Stomach (tissue), 9 donors: ENCODE measurements around the gene CEACAM4. TPM values are rescaled to one million over a fixed set of nuclear protein-coding genes. Genes with fewer than 3 reads are reported as not detected.

Source experiments
- DNase-seq, 2 donors: peaks; one replicate each; pipeline versions ENCODE4 v3.0.0 to v3.0.0-alpha.2; 2013 to 2019
- H3K27ac ChIP-seq, 5 donors: fragments of 200-600 bp in 4 of 5; sonication (generic) in 4 of 5; one replicate each; pipeline ENCODE4 v1.5.1; 2013 to 2019; ENCODE audit warnings: mild to moderate bottlenecking in 1 of 5, moderate library complexity in 1 of 5
- H3K27me3 ChIP-seq, 3 donors: fragments of 200-600 bp; sonication (generic); one replicate each; pipeline ENCODE4 v1.5.1; 2017 to 2019; ENCODE audit warnings: mixed run types in 1 of 3
- H3K36me3 ChIP-seq, 4 donors: fragments of 200-600 bp; sonication (generic); 1 replicate in 3 of 4; 2 replicates in 1 of 4; pipeline ENCODE4 v1.5.1; 2016 to 2019
- H3K4me1 ChIP-seq, 4 donors: fragments of 200-600 bp; sonication (generic); one replicate each; pipeline ENCODE4 v1.5.1; 2016 to 2019
- H3K4me3 ChIP-seq, 4 donors: fragments of 200-600 bp; sonication (generic) in 3 of 4; one replicate each; pipeline ENCODE4 v1.5.1; 2016 to 2019; ENCODE audit warnings: mild to moderate bottlenecking in 1 of 4
- H3K9me3 ChIP-seq, 4 donors: fragments of 200-600 bp; sonication (generic); one replicate each; pipeline ENCODE4 v1.5.1; 2016 to 2019
- CTCF ChIP-seq, 7 experiments: fragments of 450-650 bp in 4 of 7; fragments of 200-600 bp in 3 of 7; sonication (generic) in 3 of 7; IDR thresholded peaks; one replicate each; pipeline ENCODE4 v1.5.1; 2016 to 2019; ENCODE audit warnings: antibody characterized with exemption in 7 of 7, control low read depth in 2 of 7, mild to moderate bottlenecking in 1 of 7
- EP300 ChIP-seq: sonication (generic); formaldehyde crosslinking; IDR thresholded peaks from one replicate; pipeline ENCODE4 v1.6.1; 2017; ENCODE audit warnings: antibody characterized with exemption
- POLR2A ChIP-seq, 4 donors: fragments of 450-650 bp; IDR thresholded peaks; one replicate each; pipeline ENCODE4 v1.6.1; 2016; ENCODE audit warnings: antibody characterized with exemption in 4 of 4, control low read depth in 2 of 4, mild to moderate bottlenecking in 1 of 4, moderate library complexity in 1 of 4
- POLR2AphosphoS5 ChIP-seq, 3 donors: sonication (generic); formaldehyde crosslinking; IDR thresholded peaks; one replicate each; pipeline ENCODE4 v1.6.1; 2016; ENCODE audit warnings: antibody characterized with exemption in 3 of 3
- WGBS, 5 donors: extraction: QIAGEN DNeasy Blood & Tissue Kit in 3 of 5; methylation state at CpG; one replicate each; pipeline versions ENCODE4 v1.1.5 to v1.1.7; 2013 to 2018; 5-methylcytosine and 5-hydroxymethylcytosine counted together
- intact Hi-C: fragments of 100-400 bp; cut with DNase I; formaldehyde crosslinking; loops from one replicate; pipeline ENCODE4 v1.15.1; 2023; ENCODE audit warnings: low total_unique reads
- polyA plus RNA-seq, 3 donors: library from polyadenylated mRNA; stranded (reverse); fragments of 200-250 nt; gene quantifications; one replicate each; pipeline ENCODE4 v1.2.3, GENCODE V29; 2013
- small RNA-seq, 4 donors: library from RNA; depleted of rRNA; stranded (forward); fragments of <200 nt; gene quantifications; one replicate each; pipeline ENCODE3, GENCODE V24; 2016
- total RNA-seq, 5 donors: library from RNA; depleted of rRNA; stranded (reverse); fragments of >200 nt; gene quantifications; one replicate each; pipeline versions ENCODE4 v1.1.0 to v1.2.3, GENCODE V29; 2014 to 2016
- donor health status: healthy with polysubstance abuse.
- donor health status: Bipolar disorder and iron deficiency.
- donor health status: healthy.

Gene CEACAM4
- total and polyA plus RNA-seq, 8 donors: 0.63 to 8.3 (median 1.4) TPM; not detected in 4

GRCh38 chr19:41570179-41570578 is 56.7 kb downstream of the CEACAM4 start:
- H3K36me3 ChIP-seq: no peaks in the 10 kb centered on the region
- 48 to 65% (median 57%) methylated on average over 3 of the region's 3 CpGs for WGBS, 5 donors
- peaks cover under 1 to 72% (median 16%) of the 10 kb centered on the region in 3 donors for H3K27me3 ChIP-seq
- no peak for TF ChIP-seq POLR2AphosphoS5 (IDR thresholded peaks at IDR 0.05)
- intact Hi-C loops: no loop called here
- H3K9me3 ChIP-seq: no peaks in the 10 kb centered on the region
- no peak for DNase-seq
- H3K27ac ChIP-seq: no peak overlapping the region
- H3K4me1 ChIP-seq: peaks cover 0 to under 1% (median 0%) of the 10 kb centered on the region in 4 donors
- no peak overlapping the region for H3K4me3 ChIP-seq

- 48 to 65% (median 58%) methylated on average over 7 to 11 of the region's 11 CpGs for WGBS, 5 donors
- Histone ChIP-seq H3K36me3 (no peaks in the 10 kb centered on the region), H3K4me3 (no peak overlapping the region), H3K27ac (no peak overlapping the region), H3K27me3 (peaks cover 6 to 78% (median 22%) of the 10 kb centered on the region in 3 donors), H3K9me3 (no peaks in the 10 kb centered on the region), H3K4me1 (peaks cover 0 to 6% (median 2%) of the 10 kb centered on the region in 4 donors)
- intact Hi-C loops: loop anchor here (5.0 kb wide), 1 partner anchor 122 kb away; no protein-coding TSS in a partner anchor
- peak in 1 of 2 donors; percentile 10 for DNase-seq
- TF ChIP-seq EP300: no peak
- no peak for TF ChIP-seq POLR2AphosphoS5 (IDR thresholded peaks at IDR 0.05)
- TF ChIP-seq POLR2A (IDR thresholded peaks at IDR 0.05): no peak
- no peak for TF ChIP-seq CTCF (IDR thresholded peaks at IDR 0.05)
Observed at GRCh38 chr19:41569481-41570150, 57.3 kb downstream of the CEACAM4 start.

Small RNA genes lying within 50 kb of the gene (small RNA-seq; reads per million reads assigned to genes)
- gene AC243960.4: 0 reads per million in 4 donors

Other genes starting within 250 kb of the CEACAM4 start
- 100 to 1,000 TPM in 1 of 5 donors, 10 to 100 TPM in 3, 1 to 10 TPM in 1; 4.8 to 131 (median 18.7) TPM for gene EXOSC5, start 229.7 kb downstream of the CEACAM4 start, total RNA-seq
- gene EXOSC5, start 229.7 kb downstream of the CEACAM4 start, polyA plus RNA-seq: 10 to 100 TPM; 21.8 to 48.0 (median 26.0) TPM
- 10 to 100 TPM in 4 of 5 donors, 1 to 10 TPM in 1; 1.8 to 55.4 (median 23.0) TPM for gene BCKDHA, start 229.3 kb downstream of the CEACAM4 start, total RNA-seq
- gene BCKDHA, start 229.3 kb downstream of the CEACAM4 start, polyA plus RNA-seq: 10 to 100 TPM; 48.7 to 80.6 (median 50.9) TPM
- gene B3GNT8, start 199.7 kb downstream of the CEACAM4 start, total RNA-seq: 100 to 1,000 TPM in 1 of 5 donors, 1 to 10 TPM in 1, under 1 TPM in 1, not detected in 2; 0.92 to 158 (median 1.7) TPM
- gene B3GNT8, start 199.7 kb downstream of the CEACAM4 start, polyA plus RNA-seq: 1 to 10 TPM; 4.6 to 9.9 (median 6.1) TPM
- 10 to 100 TPM in 4 of 5 donors, 1 to 10 TPM in 1; 8.2 to 50.0 (median 36.4) TPM for gene DMAC2, start 187.2 kb downstream of the CEACAM4 start, total RNA-seq
- gene DMAC2, start 187.2 kb downstream of the CEACAM4 start, polyA plus RNA-seq: 10 to 100 TPM; 44.1 to 50.9 (median 48.1) TPM
- not detected for gene ERICH4, start 183.9 kb downstream of the CEACAM4 start, total RNA-seq
- not detected for gene ERICH4, start 183.9 kb downstream of the CEACAM4 start, polyA plus RNA-seq
- 1 to 10 TPM in 1 of 5 donors, not detected in 4; 2.0 TPM for gene CEACAM21, start 50.9 kb downstream of the CEACAM4 start, total RNA-seq
- 1 to 10 TPM in 1 of 3 donors, under 1 TPM in 1, not detected in 1; 0.63 to 6.1 TPM for gene CEACAM21, start 50.9 kb downstream of the CEACAM4 start, polyA plus RNA-seq
- gene CEACAM7, start 61.2 kb upstream of the CEACAM4 start, total RNA-seq: 1 to 10 TPM in 1 of 5 donors, not detected in 4; 1.3 TPM
- 1 to 10 TPM in 1 of 3 donors, not detected in 2; 6.2 TPM for gene CEACAM7, start 61.2 kb upstream of the CEACAM4 start, polyA plus RNA-seq
- 100 to 1,000 TPM in 2 of 5 donors, 10 to 100 TPM in 1, 1 to 10 TPM in 1, under 1 TPM in 1; 0.72 to 118 (median 22.9) TPM for gene CEACAM5, start 81.6 kb upstream of the CEACAM4 start, total RNA-seq
- 10 to 100 TPM in 2 of 3 donors, 1 to 10 TPM in 1; 4.4 to 27.6 (median 18.2) TPM for gene CEACAM5, start 81.6 kb upstream of the CEACAM4 start, polyA plus RNA-seq
- gene CEACAM6, start 128.5 kb upstream of the CEACAM4 start, total RNA-seq: 10 to 100 TPM in 2 of 5 donors, 1 to 10 TPM in 1, not detected in 2; 5.5 to 16.2 (median 14.7) TPM
- 10 to 100 TPM in 1 of 3 donors, 1 to 10 TPM in 2; 1.7 to 29.6 (median 7.8) TPM for gene CEACAM6, start 128.5 kb upstream of the CEACAM4 start, polyA plus RNA-seq
- not detected for gene CEACAM3, start 169.5 kb upstream of the CEACAM4 start, total RNA-seq
- gene CEACAM3, start 169.5 kb upstream of the CEACAM4 start, polyA plus RNA-seq: under 1 TPM in 2 of 3 donors, not detected in 1; 0.13 to 0.31 TPM
- gene LYPD4, start 217.6 kb upstream of the CEACAM4 start, total RNA-seq: not detected
- gene LYPD4, start 217.6 kb upstream of the CEACAM4 start, polyA plus RNA-seq: not detected
- gene DMRTC2, start 218.0 kb upstream of the CEACAM4 start, total RNA-seq: not detected
- gene DMRTC2, start 218.0 kb upstream of the CEACAM4 start, polyA plus RNA-seq: not detected
- gene RPS19, start 233.2 kb upstream of the CEACAM4 start, total RNA-seq: 1,000 to 10,000 TPM in 3 of 5 donors, 100 to 1,000 TPM in 2; 394 to 1,489 (median 1,008) TPM
- gene RPS19, start 233.2 kb upstream of the CEACAM4 start, polyA plus RNA-seq: 1,000 to 10,000 TPM; 2,818 to 4,242 (median 2,979) TPM